GM12864 (cell line): Measurements from ENCODE around the gene RAB11B.

Experiments used
- DNase-seq: peaks from one replicate; pipeline ENCODE4 v3.0.0-alpha.2; 2011; ENCODE audit warnings: low read depth
- H3K4me3 ChIP-seq: 2 replicates; pipeline ENCODE4 v1.5.1; 2011; ENCODE audit warnings: mild to moderate bottlenecking, low read depth, low read length, control low read depth
- TF ChIP-seq, protein P1 (sequence below): IDR thresholded peaks from 2 replicates; pipeline ENCODE4 v1.5.1; 2011; ENCODE audit warnings: low read depth, mild to moderate bottlenecking, moderate library complexity, low read length, control low read depth, inconsistent platforms; ENCODE audit errors: missing control alignments

Gene RAB11B

DNA sequence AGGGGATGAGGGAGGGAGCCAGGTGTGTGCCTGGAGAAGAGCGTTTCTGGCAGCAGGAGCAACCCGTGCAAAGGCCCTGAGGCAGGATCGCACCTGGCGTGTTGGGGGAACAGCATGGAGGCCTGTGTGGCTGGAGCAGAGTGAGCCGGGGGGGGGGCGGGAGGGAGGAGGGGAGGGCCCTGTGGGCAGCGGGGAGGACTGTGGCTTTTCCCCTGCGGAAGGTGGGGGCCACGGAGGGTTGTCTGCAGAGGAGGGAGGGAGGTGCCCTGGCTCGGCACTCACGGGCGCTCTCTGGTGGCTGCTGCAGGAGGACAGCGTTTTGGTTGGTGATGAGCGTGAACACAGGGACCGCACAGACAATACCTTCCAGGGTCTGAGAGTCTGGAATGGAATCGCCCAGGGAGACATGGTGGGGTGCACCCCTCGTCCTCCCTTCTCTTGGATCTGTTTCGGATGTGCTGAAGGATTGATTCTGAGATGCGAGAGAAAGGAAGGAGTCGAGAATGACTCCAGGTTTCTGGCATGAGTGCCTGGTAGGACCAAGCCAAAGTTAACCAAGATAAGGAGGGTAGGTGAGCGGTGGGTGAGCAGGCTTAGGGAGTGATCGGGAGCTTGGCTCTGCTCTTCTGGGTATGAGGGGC lies 6.5 kb downstream of the RAB11B start:
- TF ChIP-seq, protein P1, sequence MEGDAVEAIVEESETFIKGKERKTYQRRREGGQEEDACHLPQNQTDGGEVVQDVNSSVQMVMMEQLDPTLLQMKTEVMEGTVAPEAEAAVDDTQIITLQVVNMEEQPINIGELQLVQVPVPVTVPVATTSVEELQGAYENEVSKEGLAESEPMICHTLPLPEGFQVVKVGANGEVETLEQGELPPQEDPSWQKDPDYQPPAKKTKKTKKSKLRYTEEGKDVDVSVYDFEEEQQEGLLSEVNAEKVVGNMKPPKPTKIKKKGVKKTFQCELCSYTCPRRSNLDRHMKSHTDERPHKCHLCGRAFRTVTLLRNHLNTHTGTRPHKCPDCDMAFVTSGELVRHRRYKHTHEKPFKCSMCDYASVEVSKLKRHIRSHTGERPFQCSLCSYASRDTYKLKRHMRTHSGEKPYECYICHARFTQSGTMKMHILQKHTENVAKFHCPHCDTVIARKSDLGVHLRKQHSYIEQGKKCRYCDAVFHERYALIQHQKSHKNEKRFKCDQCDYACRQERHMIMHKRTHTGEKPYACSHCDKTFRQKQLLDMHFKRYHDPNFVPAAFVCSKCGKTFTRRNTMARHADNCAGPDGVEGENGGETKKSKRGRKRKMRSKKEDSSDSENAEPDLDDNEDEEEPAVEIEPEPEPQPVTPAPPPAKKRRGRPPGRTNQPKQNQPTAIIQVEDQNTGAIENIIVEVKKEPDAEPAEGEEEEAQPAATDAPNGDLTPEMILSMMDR = peak; percentile 84
- no peak overlapping the region for H3K4me3 ChIP-seq
- peak; percentile 33 for DNase-seq

DNA sequence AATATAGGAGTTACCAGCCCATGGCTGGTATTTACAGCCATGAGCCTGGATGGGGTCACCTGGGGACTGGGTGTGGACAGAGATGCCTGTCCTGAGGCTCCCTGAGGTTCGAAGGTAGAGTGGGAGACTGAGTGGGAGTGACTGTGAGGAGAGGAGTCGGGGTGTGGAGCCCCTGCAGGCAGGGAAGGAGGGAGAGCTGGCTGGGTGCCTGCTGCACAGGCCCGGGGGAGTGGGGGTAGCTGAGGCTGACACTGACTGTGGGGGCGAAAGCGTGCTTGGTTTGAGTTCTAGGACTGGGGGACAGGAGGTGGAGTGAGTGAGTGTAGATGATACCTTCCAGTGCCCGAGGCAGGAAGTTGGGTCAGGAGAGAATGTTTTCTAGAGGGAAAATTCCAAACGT lies 7.1 kb downstream of the RAB11B start:
- TF ChIP-seq, protein P1 = no peak
- no peak overlapping the region for H3K4me3 ChIP-seq
- no peak for DNase-seq

DNA sequence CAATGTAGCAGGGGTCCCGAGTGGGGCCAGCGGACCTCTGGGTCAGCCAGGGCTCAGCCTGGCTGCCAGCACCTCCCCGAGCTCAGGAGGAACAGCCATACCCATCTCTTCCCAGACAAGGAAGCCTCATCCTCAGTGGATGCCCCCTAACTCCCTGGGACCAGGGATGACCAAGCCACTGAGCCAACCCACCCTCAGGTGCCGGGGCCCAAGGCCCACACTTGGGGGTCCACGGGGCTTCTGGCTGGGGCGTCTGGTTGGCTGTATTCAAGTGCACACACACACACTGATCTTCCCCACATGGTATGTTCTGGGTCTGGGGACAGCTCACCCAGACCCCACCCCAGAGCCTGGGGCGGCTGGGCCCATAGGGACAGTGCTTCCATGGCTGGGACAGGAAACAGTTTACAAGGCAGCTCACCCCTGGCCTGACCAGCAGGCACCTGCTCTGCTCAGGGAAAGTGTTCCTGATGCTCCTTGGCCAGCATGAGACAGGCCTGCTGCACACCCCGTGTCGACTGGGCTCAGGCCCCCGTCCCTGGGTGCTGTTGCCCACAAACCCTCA lies 7.7 kb downstream of the RAB11B start:
- no peak overlapping the region for H3K4me3 ChIP-seq
- TF ChIP-seq, protein P1 = no peak
- DNase-seq = no peak

DNA sequence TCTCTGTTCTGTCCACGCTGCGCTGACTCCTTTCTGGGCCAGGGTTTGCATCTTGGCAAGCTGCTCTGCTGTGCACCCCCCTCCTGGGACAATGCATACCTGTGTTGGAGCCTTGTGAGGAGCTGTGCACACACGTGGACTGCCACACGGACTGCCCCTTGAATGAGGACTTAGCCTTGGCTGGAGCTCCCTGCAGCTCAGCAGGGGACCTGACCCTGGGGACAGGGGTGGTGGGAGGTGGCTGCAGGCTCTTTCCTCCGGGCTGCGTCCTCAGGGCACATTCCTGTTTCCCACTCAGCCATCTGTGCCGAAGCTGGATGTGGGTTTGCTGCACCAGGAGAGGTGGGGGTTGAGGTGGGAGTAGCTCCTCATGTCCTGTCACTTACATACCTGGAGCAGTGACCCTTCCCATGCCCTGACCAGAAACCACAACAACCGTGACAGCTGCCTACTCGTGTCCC lies 8.2 kb downstream of the RAB11B start:
- TF ChIP-seq, protein P1 = no peak
- H3K4me3 ChIP-seq = no peak overlapping the region
- no peak for DNase-seq

DNA sequence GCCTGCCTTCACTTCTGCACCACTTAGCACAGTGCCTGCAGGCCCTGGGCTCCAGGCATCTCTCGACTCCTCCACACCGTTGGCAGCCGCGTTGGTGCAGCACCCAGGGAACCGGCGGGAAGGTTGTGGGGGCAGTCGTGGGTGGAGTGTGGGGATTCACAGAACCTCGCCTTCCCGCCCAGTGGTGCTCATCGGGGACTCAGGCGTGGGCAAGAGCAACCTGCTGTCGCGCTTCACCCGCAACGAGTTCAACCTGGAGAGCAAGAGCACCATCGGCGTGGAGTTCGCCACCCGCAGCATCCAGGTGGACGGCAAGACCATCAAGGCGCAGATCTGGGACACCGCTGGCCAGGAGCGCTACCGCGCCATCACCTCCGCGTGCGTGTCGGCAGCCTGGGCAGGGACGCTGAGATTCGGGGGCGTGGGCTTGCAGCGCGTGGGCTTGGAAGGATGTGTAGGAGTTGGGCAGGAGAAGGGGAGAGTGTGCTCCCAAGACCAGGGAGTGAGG lies 9.6 kb downstream of the RAB11B start:
- DNase-seq = no peak
- no peak overlapping the region for H3K4me3 ChIP-seq
- TF ChIP-seq, protein P1 = no peak

DNA sequence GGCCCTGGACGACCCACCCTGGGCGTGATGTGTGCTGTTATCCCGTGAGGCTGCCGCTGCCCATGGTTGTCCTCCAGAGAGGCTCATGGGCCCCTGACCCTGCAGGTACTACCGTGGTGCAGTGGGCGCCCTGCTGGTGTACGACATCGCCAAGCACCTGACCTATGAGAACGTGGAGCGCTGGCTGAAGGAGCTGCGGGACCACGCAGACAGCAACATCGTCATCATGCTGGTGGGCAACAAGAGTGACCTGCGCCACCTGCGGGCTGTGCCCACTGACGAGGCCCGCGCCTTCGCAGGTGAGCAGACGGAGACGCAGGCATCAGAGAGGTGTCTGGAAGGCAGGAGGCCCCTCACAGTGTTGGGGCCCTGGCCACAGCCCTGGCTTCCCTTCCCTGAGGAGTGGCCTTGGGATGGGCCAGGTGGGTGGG lies 11.8 kb downstream of the RAB11B start:
- TF ChIP-seq, protein P1 = no peak
- no peak overlapping the region for H3K4me3 ChIP-seq
- DNase-seq = no peak
